Stimulated activated CD8-positive, alpha-beta memory T cell treated with anti-CD3 and anti-CD28 coated beads, Interleukin-4, amount 100 ng/mL, for 1 hour (primary cell): Measurements from ENCODE around the gene RAP1B.

Experiments used
- DNase-seq, 2 donors: peaks; one replicate each; pipeline ENCODE4 v3.0.0-alpha.2; 2020; ENCODE audit warnings: low read depth in 2 of 2, low spot score in 1 of 2

RAP1B gene

GRCh38 chr12:68610370-68611093 lies at the start of gene RAP1B:
Gene RAP1B, plus strand, starts transcription at chr12:68610899. Its CDS starts 37,826 bp downstream, at chr12:68648725.
- DNase-seq = peak; percentile 71 to 77

GRCh38 chr12:68561830-68562229 lies 48.9 kb upstream of the RAP1B start:
- DNase-seq = no peak

- DNase-seq = no peak
These were observed 46.5 kb upstream of the RAP1B start for GRCh38 chr12:68564166-68564565.

DNA sequence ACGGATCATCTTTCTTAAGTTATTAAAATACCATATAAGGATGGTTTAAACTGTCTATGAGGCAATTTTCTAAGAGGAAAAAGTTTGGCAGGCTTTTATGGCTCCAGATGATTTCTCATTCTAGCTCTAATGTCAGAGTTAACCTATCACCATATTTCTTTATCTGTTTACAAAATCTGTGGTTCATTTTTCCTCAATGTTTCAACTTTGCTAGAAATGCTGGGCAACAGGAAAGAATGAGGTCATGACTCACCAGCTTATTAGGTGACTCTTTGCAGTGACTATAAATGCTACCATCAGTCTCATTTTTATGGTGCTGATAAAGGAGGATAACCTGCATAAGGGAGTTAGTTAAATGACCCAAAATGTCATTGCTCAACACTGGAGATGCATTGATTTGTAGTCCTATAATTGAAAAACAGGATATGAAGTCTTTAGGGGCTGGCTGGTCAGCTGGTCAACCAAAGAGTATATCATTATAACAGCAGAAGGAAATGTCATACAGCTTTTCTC lies 45.3 kb upstream of the RAP1B start:
- no peak for DNase-seq

GRCh38 chr12:68568922-68569569 lies 41.7 kb upstream of the RAP1B start:
- DNase-seq = no peak

- no peak for DNase-seq
These were observed 38.0 kb upstream of the RAP1B start for GRCh38 chr12:68572661-68573060.

DNA sequence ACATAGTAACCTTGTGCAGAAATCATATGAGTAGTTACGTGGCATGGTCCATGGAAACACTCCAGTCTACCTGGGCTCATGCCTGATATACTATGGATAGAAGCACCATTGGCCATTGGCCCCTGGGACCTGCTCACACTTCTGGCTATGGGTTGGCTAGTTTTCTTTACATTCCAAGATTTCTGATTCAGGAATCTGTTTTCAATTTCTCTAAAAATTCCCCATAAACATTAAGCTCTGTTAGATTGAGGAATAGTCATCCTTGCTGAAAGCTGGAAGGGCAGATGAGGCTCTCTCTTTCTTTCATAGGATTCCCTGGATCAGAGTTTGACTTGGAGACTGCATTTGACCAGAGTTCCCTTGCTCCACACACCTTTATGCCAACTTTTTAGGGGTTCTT lies 37.3 kb upstream of the RAP1B start:
- no peak for DNase-seq

DNA sequence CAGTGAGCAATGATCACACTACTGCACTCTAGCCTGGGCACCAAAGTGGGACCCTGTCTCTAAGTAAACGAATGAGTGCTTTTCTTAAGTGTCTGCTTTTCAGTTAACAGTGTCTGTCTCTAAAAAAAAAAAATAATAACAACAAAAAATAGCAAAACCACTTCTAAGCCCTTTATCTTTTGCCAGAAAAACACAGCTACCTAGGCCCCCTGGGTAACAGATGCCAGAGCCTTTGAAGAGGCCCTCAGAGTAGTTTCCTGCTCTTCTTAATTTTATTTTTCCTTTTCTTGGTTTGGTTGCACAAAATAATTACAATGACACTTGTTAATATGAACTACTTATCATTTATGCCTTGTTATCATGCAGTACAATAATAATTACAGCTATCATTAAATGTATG lies 32.8 kb upstream of the RAP1B start:
- no peak for DNase-seq

GRCh38 chr12:68578765-68579164 lies 31.9 kb upstream of the RAP1B start:
- no peak for DNase-seq

- DNase-seq = no peak
These were observed 31.4 kb upstream of the RAP1B start for GRCh38 chr12:68579254-68579653.

DNA sequence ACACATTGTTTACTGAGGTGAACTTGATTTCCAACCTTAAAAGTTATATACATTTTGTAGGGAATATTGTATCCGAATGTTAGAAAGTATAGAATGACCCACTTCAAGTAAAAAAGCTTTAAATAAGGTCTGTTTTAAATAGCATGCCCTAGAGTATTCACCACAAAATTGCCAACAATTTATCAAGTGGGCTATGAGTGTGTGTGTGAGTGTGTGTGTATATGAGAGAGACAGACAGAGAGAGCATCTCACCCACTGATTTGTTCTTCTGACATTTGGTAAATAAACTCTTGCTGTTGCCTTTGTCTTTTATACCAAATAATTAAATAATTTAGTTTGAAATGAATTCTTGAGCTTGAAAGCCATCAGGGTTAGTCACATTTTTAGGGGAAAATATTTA lies 29.8 kb upstream of the RAP1B start:
- no peak for DNase-seq

GRCh38 chr12:68581926-68582325 lies 28.8 kb upstream of the RAP1B start:
- no peak for DNase-seq

DNA sequence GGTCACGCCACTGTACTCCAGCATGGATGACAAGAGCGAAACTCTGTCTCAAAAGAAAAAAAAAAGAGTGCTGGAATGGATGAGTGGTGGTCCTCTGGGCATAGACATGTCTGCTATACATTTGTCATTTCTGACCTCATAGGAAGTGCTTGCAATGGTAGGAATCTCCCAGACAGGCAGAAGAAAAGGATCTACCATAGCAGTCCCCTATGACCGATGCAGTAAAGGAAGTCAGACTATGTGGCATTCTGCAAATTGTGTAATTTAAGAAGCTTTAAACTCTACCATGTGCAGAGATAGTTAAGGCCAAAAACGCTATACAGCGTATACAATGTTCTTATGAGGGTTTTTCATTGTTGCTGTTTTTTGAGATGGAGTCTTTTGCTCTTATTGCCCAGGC lies 24.7 kb upstream of the RAP1B start:
- DNase-seq = no peak

DNA sequence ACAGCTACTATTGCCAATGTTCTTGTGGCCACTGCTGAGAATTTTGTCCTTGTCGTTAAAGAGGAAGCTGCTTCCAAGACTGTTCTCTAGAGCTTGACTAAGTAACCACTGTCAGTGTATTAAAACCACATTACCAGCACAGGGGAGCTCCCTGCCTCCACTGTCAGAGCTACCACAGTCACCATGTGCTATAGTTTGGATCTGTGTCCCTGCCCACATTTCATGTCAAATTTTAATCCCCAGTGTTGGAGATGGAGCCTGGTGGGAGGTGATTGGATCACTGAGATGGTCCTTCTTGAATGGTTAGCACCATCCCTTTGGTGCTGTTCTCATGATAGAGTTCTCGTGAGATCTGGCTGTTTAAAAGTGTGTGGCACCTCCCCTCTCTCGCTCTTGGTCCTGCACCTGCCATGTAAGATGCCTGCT lies 23.2 kb upstream of the RAP1B start:
- DNase-seq = no peak

DNA sequence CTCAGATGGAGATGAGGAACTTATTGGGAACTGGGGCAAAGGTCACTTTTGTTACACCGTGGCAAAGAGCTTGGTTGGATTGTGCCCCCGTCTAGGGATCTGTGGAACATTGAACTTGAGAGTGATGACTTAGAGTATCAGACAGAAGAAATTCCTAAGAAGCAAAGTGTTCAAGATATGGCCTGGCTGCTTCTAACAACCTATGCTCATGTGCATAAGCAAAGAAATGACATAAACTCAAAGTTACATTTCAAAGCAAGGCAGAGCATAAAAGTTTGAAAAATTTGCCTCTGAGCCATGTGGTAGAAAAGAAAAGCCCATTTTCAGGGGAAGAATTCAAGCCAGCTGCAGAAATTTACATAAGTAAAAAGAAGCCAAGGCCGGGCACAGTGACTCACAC lies 21.5 kb upstream of the RAP1B start:
- no peak for DNase-seq

- DNase-seq = no peak
These were observed 18.8 kb upstream of the RAP1B start for GRCh38 chr12:68591734-68592418.

- DNase-seq = no peak
These were observed 15.5 kb upstream of the RAP1B start for GRCh38 chr12:68595241-68595640.

DNA sequence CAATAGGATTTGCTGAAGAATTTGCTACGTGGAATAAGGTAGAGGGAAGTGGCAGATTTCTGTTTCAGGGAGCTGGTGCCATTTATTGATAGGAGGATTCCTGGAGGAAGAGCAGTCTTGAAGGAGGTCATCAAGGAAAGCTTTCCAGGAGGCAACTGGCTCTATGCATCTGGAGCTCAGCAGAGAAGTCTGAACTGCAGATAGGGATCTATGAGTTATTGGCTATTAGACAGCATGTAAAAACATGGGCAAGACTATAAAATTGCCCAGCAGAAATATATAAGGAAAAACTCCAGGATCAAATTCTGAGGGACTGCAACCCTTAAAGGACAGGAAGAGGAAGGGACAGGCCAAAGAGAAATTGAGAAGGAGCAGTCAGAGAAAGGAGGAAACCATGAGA lies 8.9 kb upstream of the RAP1B start:
- no peak for DNase-seq

GRCh38 chr12:68602720-68603119 lies 8.0 kb upstream of the RAP1B start:
- DNase-seq = no peak

DNA sequence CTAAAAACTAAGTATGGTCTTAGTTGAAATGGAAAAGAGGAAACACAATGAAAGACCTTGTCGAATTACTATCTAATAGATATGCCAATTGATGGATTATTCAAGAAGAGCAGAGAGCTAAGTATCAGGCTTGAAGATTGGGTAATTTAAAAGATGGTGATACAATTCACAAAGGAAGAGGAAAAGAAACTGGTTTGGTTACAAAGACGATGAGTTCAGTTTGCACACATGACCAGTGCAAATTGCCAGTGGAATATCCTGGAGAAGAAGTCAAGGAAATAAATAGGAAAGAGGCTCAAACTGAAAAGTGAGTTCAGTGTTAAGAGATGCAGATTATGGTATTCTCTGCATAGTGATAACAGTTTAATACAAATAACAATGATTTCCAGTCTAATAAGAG lies 2.5 kb upstream of the RAP1B start:
- DNase-seq = no peak

- DNase-seq = no peak
These were observed 715 bp upstream of the RAP1B start for GRCh38 chr12:68609998-68610369.
